Endothelial cell of umbilical vein (primary cell): Measurements from ENCODE around the gene MATN4. TPM values are rescaled to one million over a fixed set of nuclear protein-coding genes. Genes with fewer than 3 reads are reported as not detected.

Experiments
- BruUV-seq: library from RNA; stranded (reverse); fragments of 400-500 nt; replicated peaks from 2 replicates; lab custom pipeline; 2021; lab: Mats Ljungman, UMichigan
- CTCF ChIA-PET: fragments of 300-600, 350-600 bp; sonication (Branson Sonifier 250); formaldehyde crosslinking; loops from one replicate; lab custom pipeline; 2021; ENCODE audit warnings: antibody characterized with exemption, inconsistent platforms; lab: Charles Lee
- POLR2A ChIA-PET: fragments of 300-600, 350-600 bp; sonication (Branson Sonifier 250); formaldehyde crosslinking; loops from one replicate; lab custom pipeline; 2021; ENCODE audit warnings: antibody characterized with exemption, inconsistent platforms; lab: Charles Lee
- DNase-seq: peaks from one replicate; pipeline ENCODE4 v3.0.0-alpha.2; 2011; ENCODE audit warnings: low read depth, low spot score
- FAIRE-seq: peaks from 2 replicates; lab custom pipeline; 2011; peaks lifted over from hg19 to GRCh38; lab: Jason Lieb, UNC
- H2AFZ ChIP-seq: 2 replicates; pipeline ENCODE4 v1.6.0; 2012; ENCODE audit warnings: low read depth, low read length, control low read depth, inconsistent platforms
- H3K27ac ChIP-seq: 2 replicates; pipeline ENCODE4 v1.5.1; 2011; ENCODE audit warnings: low read depth, mild to moderate bottlenecking, control low read depth, low read length, moderate library complexity; ENCODE audit not compliant: insufficient read depth
- H3K27me3 ChIP-seq, 2 experiments: 2 replicates each; pipeline versions ENCODE4 v1.6.0 to v1.6.1; 2011; ENCODE audit warnings: low read length in 2 of 2, mixed read lengths in 1 of 2; ENCODE audit not compliant: control insufficient read depth in 2 of 2, insufficient read depth in 2 of 2
- H3K36me3 ChIP-seq, 2 experiments: 2 replicates in 1 of 2; 3 replicates in 1 of 2; pipeline ENCODE4 v1.5.1; 2011; ENCODE audit warnings: low read length in 2 of 2, mild to moderate bottlenecking in 1 of 2, moderate library complexity in 1 of 2; ENCODE audit not compliant: control insufficient read depth in 2 of 2, insufficient read depth in 2 of 2; ENCODE audit errors: extremely low read depth in 1 of 2
- H3K4me1 ChIP-seq: 3 replicates; pipeline ENCODE4 v1.5.1; 2011; ENCODE audit warnings: mild to moderate bottlenecking, low read length; ENCODE audit not compliant: control insufficient read depth, insufficient read depth; ENCODE audit errors: extremely low read depth
- H3K4me2 ChIP-seq: 2 replicates; pipeline ENCODE4 v1.6.1; 2011; ENCODE audit warnings: low read length, control low read depth, mixed read lengths; ENCODE audit not compliant: insufficient read depth
- H3K4me3 ChIP-seq, 3 experiments: fragments of 200-600 bp in 1 of 3; sonication (generic), shearing (Covaris generic) in 1 of 3; replicated peaks in 1 of 3; 2 replicates each; pipeline ENCODE4 v1.5.1; 2011 to 2016; ENCODE audit warnings: control low read depth in 3 of 3, low read length in 3 of 3, mild to moderate bottlenecking in 2 of 3, inconsistent platforms in 1 of 3, low read depth in 1 of 3, moderate library complexity in 1 of 3; ENCODE audit not compliant: insufficient read depth in 1 of 3
- H3K79me2 ChIP-seq: 2 replicates; pipeline ENCODE4 v1.6.0; 2012; ENCODE audit warnings: low read length, inconsistent platforms; ENCODE audit not compliant: control insufficient read depth, insufficient read depth
- H3K9ac ChIP-seq: replicated peaks from 2 replicates; pipeline ENCODE3; 2011; ENCODE audit warnings: low read length, control low read depth; ENCODE audit not compliant: insufficient read depth; ENCODE audit errors: extremely low read depth
- H3K9me1 ChIP-seq: replicated peaks from 3 replicates; pipeline ENCODE4 v1.6.0; 2011; ENCODE audit warnings: mild to moderate bottlenecking, low read length; ENCODE audit not compliant: control insufficient read depth, insufficient read depth; ENCODE audit errors: extremely low read depth
- H3K9me3 ChIP-seq: replicated peaks from 2 replicates; pipeline ENCODE4 v1.5.1; 2012; ENCODE audit warnings: low read length, inconsistent platforms; ENCODE audit not compliant: control insufficient read depth, insufficient read depth
- H4K20me1 ChIP-seq: replicated peaks from 2 replicates; pipeline ENCODE3; 2011; ENCODE audit warnings: mild to moderate bottlenecking, low read length; ENCODE audit not compliant: control insufficient read depth, insufficient read depth; ENCODE audit errors: extremely low read depth
- CTCF ChIP-seq, 2 donors: IDR thresholded peaks; 1 replicate in 1 of 2; 2 replicates in 1 of 2; pipeline ENCODE4 v1.5.1; 2011; ENCODE audit warnings: low read length in 2 of 2, mild to moderate bottlenecking in 2 of 2, moderate library complexity in 2 of 2, control low read depth in 1 of 2, inconsistent platforms in 1 of 2, low read depth in 1 of 2; ENCODE audit not compliant: insufficient read depth in 1 of 2; ENCODE audit errors: extremely low read depth in 1 of 2
- EZH2 ChIP-seq: IDR thresholded peaks from 2 replicates; pipeline ENCODE4 v1.6.1; 2012; ENCODE audit warnings: borderline replicate concordance, low read depth, mild to moderate bottlenecking, moderate library complexity, low read length, inconsistent platforms; ENCODE audit not compliant: severe bottlenecking
- FOS ChIP-seq: IDR thresholded peaks from 2 replicates; pipeline ENCODE4 v1.6.1; 2011; ENCODE audit warnings: mild to moderate bottlenecking, low read length, moderate library complexity, borderline replicate concordance; ENCODE audit not compliant: insufficient read depth
- GATA2 ChIP-seq: IDR thresholded peaks from 2 replicates; pipeline ENCODE4 v1.7.0; 2011; ENCODE audit warnings: low read depth, mild to moderate bottlenecking, moderate library complexity, mixed read lengths, low read length; ENCODE audit not compliant: insufficient read length, insufficient read depth
- JUN ChIP-seq: IDR thresholded peaks from 2 replicates; pipeline ENCODE4 v1.6.1; 2011; ENCODE audit warnings: borderline replicate concordance, low read depth; ENCODE audit not compliant: insufficient read length, insufficient read depth
- MYC ChIP-seq: IDR thresholded peaks from one replicate; pipeline ENCODE4 v1.6.1; 2011; ENCODE audit warnings: mild to moderate bottlenecking, low read depth, low read length
- POLR2A ChIP-seq: IDR thresholded peaks from 2 replicates; pipeline ENCODE4 v1.6.1; 2012; ENCODE audit warnings: low read depth, mild to moderate bottlenecking, control low read depth, low read length
- POLR2AphosphoS5 ChIP-seq: IDR thresholded peaks from 2 replicates; pipeline ENCODE4 v1.6.1; 2012; ENCODE audit warnings: low read depth, mild to moderate bottlenecking, control low read depth, low read length, moderate library complexity; ENCODE audit not compliant: insufficient read depth
- dilution Hi-C: fragments of 300-500 bp; cut with MboI; formaldehyde crosslinking; loops from one replicate; pipeline ENCODE4 v1.15.0; 2019; ENCODE audit warnings: low sequenced_read_pairs; ENCODE audit not compliant: extremely low pct_ligation_motif_present
- intact Hi-C: fragments of 100-400 bp; cut with micrococcal nuclease; formaldehyde crosslinking; loops from one replicate; pipeline ENCODE4 v1.10.0; 2022
- polyA plus RNA-seq, 4 experiments: library from polyadenylated mRNA; depleted of rRNA in 3 of 4; stranded (reverse) in 3 of 4; unstranded in 1 of 4; fragments of >200 nt; gene quantifications; 2 replicates each; pipeline versions ENCODE4 v1.2.1 to v1.2.3, GENCODE V29; 2011 to 2012; ENCODE audit warnings: missing spikeins in 1 of 4
- total RNA-seq: library from RNA; stranded (reverse); gene quantifications from 2 replicates; pipeline ENCODE4 v1.2.3, GENCODE V29; 2021
- TF ChIP-seq, protein P1 (sequence below): IDR thresholded peaks from 2 replicates; pipeline ENCODE4 v1.6.1; 2011; ENCODE audit not compliant: insufficient read depth, insufficient read length

The MATN4 gene
- total and polyA plus RNA-seq, 2 donors (not counting 3 experiments of a cell fraction or from before 2014, with no cell fraction given), result 0.10 TPM; not detected in 1

GRCh38 chr20:45339799-45340198, 31.7 kb upstream of the MATN4 start:
- Histone ChIP-seq H3K27me3 (no peaks in the 10 kb centered on the region), H3K9me3 (no peaks in the 10 kb centered on the region), H2AFZ (no peak overlapping the region), H3K4me1 (peaks cover 49% of the 10 kb centered on the region), H4K20me1 (no peaks in the 10 kb centered on the region), H3K9ac (no peak overlapping the region), H3K27ac (no peak overlapping the region), H3K4me3 (no peak overlapping the region), H3K9me1 (no peaks in the 10 kb centered on the region), H3K36me3 (peaks cover 0 to 3% of the 10 kb centered on the region in 2 experiments), H3K79me2 (peaks cover 68% of the 10 kb centered on the region), H3K4me2 (no peak overlapping the region)
- intact Hi-C loops, result loop anchor here (10.0 kb wide), 1 partner anchor 575 kb away; the partner anchor contains the start of gene PLTP
- dilution Hi-C loops, result no loop called here
- CTCF ChIA-PET, result no interaction called here
- TF ChIP-seq FOS (no peak), POLR2A (no peak), CTCF (IDR thresholded peaks at IDR 0.05; ENCODE audit: extremely low read depth in 1 of 2, insufficient read depth in 1 of 2, low read depth in 1 of 2, low read length in 2 of 2) (no peak), EZH2 (no peak), POLR2AphosphoS5 (no peak), GATA2 (no peak), MYC (no peak), JUN (no peak)
- TF ChIP-seq, protein P1, sequence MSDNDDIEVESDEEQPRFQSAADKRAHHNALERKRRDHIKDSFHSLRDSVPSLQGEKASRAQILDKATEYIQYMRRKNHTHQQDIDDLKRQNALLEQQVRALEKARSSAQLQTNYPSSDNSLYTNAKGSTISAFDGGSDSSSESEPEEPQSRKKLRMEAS, result no peak
- DNase-seq (no peak), FAIRE-seq (no peak)
- no TSS peak for BruUV-seq
- POLR2A ChIA-PET, result interaction anchor here (1.4 kb wide), 1 partner anchor 9 kb away, joined by 3 read pairs; the partner anchor contains the start of gene SDC4
